GM12873 (cell line): ENCODE results near the gene SPTSSB.

ENCODE experiments used
- TF ChIP-seq, protein P1 (sequence below): IDR thresholded peaks from 2 replicates; pipeline ENCODE4 v1.5.1; 2012; ENCODE audit warnings: low read depth, mild to moderate bottlenecking, moderate library complexity, low read length, control low read depth; ENCODE audit not compliant: insufficient read depth; ENCODE audit errors: missing control alignments

SPTSSB gene

DNA sequence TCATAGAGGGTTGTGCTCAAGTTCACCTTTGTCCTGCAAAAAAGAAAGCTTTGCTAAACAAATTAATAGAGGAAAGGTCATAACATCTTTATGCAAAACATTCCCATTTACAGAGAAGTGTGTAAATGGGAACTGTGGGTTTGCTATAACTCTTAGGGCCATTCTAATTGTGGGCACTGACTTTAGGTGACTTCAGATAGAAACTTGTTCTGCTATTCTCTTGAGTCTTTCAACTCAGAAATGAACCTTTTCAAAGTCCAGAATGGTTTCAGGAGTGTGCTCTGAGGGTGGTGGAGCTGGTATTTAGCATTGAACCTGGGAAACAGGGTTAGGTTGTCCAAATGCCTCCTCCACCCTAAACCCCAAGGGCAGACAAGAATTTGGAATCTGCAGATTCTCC, 34.0 kb downstream of the SPTSSB start:
- TF ChIP-seq, protein P1, sequence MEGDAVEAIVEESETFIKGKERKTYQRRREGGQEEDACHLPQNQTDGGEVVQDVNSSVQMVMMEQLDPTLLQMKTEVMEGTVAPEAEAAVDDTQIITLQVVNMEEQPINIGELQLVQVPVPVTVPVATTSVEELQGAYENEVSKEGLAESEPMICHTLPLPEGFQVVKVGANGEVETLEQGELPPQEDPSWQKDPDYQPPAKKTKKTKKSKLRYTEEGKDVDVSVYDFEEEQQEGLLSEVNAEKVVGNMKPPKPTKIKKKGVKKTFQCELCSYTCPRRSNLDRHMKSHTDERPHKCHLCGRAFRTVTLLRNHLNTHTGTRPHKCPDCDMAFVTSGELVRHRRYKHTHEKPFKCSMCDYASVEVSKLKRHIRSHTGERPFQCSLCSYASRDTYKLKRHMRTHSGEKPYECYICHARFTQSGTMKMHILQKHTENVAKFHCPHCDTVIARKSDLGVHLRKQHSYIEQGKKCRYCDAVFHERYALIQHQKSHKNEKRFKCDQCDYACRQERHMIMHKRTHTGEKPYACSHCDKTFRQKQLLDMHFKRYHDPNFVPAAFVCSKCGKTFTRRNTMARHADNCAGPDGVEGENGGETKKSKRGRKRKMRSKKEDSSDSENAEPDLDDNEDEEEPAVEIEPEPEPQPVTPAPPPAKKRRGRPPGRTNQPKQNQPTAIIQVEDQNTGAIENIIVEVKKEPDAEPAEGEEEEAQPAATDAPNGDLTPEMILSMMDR, result no peak

DNA sequence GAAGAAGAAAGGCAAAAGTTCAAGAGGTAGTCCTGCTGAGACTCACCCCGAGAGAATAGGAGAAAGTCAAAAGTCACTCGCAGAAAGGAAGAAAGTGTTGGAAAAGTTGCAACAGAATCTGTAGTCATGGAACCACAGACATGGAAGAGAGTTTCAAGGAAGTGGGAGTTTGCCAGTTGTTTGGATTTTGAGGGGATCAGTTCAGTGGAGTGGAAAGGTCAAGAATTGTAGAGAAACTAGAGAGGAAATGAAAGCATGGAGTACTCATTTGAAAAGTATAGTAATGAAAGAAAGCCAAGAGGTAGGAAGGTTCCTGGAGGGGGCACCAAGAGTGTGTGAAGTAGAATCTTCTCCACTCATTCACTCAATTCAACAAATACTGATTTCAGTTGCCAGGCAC, 34.7 kb downstream of the SPTSSB start:
- TF ChIP-seq, protein P1, result no peak

DNA sequence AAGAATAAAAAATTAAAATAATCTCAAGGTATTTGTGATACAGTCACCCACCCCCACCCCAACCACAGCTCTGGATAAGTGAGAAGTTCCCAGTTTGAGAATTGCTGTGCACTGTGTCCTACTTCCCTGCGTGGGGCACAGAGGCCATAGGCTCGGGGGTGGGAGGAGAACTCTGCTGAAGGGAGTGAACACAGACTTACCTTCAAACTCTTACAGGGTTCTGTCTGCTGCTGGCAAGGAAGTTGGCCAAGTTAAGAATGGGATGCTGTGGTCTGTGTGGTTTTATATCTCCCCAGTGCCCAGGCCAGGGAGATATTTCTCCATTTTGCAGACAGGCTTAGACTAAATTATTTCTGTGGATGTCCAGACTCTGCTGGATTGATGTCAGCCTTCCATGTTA, 37.6 kb downstream of the SPTSSB start:
- TF ChIP-seq, protein P1, result no peak

DNA sequence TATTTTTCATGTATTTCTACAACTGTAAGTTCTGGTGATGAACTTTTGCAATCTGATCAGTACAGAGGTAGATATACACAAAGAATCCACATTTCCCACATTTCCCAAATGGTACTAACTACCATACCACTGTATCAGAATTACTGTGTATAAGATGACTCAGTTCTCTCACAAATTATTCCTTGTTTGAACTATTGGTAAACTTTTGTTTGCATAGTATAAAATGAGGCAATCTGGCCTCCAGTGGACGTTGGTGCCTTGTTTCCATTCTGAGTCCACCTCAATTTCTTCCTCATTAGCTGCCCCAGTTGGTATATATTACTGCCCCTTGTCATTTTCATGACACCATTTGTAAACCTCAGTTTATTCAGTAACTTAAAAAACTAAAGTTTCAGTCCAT, 38.5 kb downstream of the SPTSSB start:
- TF ChIP-seq, protein P1, result no peak

DNA sequence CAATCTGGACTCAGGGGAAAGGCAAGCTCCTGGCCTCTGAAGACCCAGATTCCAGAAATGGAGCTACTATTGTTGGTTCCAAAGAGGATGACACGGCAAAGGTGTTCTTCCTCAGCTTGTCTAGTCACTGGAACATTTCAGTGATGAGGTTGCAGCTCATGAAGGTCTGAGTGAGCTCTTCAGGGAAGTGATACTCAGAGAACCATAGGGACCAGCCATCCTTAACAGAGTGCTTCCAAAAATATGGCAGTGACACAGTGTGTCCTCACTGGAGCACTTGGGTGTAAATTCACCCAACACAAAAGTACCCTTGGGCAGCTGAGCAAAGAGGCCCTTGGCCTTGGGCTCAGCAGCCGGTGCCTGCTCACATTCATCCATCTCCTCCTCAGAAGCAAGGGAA, 46.3 kb downstream of the SPTSSB start:
- TF ChIP-seq, protein P1, result no peak

DNA sequence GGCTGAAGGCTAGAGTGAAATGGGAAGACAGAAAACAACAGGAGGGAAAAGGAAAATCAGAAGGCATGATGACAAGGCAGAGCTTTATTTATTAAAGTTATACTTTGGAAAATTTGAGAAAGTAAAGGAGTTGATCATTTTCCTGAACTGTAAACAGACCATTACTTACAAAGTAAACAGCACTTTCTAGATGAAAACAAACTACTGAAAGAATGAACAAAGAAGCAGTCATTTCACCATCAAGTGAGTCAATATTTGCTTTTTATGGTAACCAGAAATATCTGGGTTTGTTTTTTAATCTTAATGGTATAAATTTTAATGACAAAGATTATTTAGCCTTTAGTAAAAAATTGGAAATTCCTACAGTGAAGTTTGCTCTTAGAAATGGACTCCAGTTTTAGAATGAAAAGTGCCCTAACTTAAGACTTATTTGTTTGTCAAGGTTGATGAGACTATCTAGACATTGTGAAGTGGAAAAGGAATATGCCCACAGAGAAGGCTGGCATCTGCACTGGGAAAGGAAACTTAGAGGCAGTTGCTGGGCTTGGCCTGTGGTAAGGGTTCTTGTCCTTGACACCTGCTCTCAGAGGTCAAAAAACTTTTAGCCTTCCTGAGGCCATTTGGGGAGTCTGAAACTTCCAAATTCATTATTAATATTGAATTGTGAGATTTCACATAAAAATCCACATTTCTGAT, 47.2 kb downstream of the SPTSSB start:
- TF ChIP-seq, protein P1, result no peak

DNA sequence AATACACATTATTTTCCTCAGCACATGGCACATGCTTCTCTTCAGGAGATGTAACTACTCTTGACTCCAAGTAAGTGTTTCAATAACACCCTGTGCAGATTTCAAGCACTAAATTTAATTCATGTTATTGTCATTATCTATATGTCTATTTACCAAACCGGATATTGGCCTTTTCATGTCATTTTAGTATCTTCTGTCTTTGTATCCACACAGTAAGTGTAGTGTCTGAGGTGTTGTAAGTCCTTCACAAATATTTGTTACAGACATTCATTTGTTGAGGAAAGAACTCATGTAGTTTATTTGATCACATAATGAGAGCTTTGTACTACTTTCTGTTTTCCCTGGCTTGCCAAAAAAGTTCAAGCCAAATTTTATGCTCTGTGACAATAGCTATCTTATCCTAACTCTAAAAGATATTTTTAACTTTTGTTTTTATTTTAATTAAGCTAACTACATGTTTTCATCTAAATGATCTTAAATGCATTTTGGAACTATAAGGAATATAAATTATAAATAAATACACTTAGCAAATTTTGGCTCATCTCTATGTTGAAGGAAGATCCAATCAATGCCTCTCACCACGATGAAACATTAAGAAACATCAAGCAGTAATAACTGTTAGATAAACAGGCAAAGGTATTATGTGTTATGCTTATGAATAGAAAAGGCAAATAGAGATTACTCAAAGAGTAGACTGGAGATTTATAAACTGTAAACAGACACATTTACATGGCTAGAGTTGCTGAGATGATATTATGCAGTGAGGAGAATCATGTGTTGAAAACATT, 48.3 kb downstream of the SPTSSB start:
- TF ChIP-seq, protein P1, result no peak
